ENCODE measurements around the gene TRPM2. TPM values are rescaled to one million over a fixed set of nuclear protein-coding genes. Genes with fewer than 3 reads are reported as not detected.
"Not testable (repeated sequence)": the region's sequence is repeated elsewhere in the genome, so short reads cannot be mapped to it uniquely, and the experiment has no call there.

Gene TRPM2
- total RNA-seq, 1 experiment from 2014 or later: not detected

GRCh38 chr21:44403106-44404020 is 49.9 kb downstream of the TRPM2 start:
- DNase-seq (ENCODE audit: low spot score): no peak
- in situ Hi-C loops (cut with HindIII; ENCODE audit: low sequenced_read_pairs): no loop called here

- in situ Hi-C loops (cut with HindIII; ENCODE audit: low sequenced_read_pairs); DNase-seq (ENCODE audit: low spot score): not testable (repeated sequence)
These were observed 51.1 kb downstream of the TRPM2 start for GRCh38 chr21:44404482-44404881.

- in situ Hi-C loops (cut with HindIII; ENCODE audit: low sequenced_read_pairs): no loop called here
- no peak for DNase-seq (ENCODE audit: low spot score)
These were observed 51.9 kb downstream of the TRPM2 start for GRCh38 chr21:44405091-44405947.

GRCh38 chr21:44405948-44406872 is 52.8 kb downstream of the TRPM2 start:
- no peak for DNase-seq (ENCODE audit: low spot score)
- in situ Hi-C loops (cut with HindIII; ENCODE audit: low sequenced_read_pairs): no loop called here

- in situ Hi-C loops (cut with HindIII; ENCODE audit: low sequenced_read_pairs): no loop called here
- no peak for DNase-seq (ENCODE audit: low spot score)
These were observed 53.5 kb downstream of the TRPM2 start for GRCh38 chr21:44406953-44407352.

DNA sequence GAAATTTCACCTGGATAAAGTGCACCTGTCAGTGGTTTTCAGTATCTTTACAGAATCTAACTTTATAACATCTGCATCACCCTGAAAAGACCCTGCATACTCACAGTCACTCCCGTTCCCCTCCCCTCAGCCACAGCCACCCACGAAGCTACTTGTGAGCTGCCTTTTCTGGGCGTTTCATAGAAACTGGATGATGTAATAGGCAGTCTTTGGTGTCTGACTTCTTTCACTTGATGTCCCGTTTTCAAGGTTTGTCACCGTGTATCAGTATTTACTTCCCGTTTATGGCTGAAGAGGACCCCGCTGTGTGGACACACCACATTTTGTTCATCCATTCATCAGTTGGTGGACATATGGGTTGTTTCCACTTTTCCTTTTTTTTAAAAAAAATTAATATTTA is 54.1 kb downstream of the TRPM2 start:
- in situ Hi-C loops (cut with HindIII; ENCODE audit: low sequenced_read_pairs): no loop called here
- no peak for DNase-seq (ENCODE audit: low spot score)

GRCh38 chr21:44408226-44408625 is 54.8 kb downstream of the TRPM2 start:
- in situ Hi-C loops (cut with HindIII; ENCODE audit: low sequenced_read_pairs): no loop called here
- DNase-seq (ENCODE audit: low spot score): no peak

GRCh38 chr21:44413566-44414290 is 60.3 kb downstream of the TRPM2 start:
- DNase-seq (ENCODE audit: low spot score): no peak
- in situ Hi-C loops (cut with HindIII; ENCODE audit: low sequenced_read_pairs): no loop called here

GRCh38 chr21:44414291-44415072 is 61.1 kb downstream of the TRPM2 start:
- DNase-seq (ENCODE audit: low spot score): peak; percentile 69

DNA sequence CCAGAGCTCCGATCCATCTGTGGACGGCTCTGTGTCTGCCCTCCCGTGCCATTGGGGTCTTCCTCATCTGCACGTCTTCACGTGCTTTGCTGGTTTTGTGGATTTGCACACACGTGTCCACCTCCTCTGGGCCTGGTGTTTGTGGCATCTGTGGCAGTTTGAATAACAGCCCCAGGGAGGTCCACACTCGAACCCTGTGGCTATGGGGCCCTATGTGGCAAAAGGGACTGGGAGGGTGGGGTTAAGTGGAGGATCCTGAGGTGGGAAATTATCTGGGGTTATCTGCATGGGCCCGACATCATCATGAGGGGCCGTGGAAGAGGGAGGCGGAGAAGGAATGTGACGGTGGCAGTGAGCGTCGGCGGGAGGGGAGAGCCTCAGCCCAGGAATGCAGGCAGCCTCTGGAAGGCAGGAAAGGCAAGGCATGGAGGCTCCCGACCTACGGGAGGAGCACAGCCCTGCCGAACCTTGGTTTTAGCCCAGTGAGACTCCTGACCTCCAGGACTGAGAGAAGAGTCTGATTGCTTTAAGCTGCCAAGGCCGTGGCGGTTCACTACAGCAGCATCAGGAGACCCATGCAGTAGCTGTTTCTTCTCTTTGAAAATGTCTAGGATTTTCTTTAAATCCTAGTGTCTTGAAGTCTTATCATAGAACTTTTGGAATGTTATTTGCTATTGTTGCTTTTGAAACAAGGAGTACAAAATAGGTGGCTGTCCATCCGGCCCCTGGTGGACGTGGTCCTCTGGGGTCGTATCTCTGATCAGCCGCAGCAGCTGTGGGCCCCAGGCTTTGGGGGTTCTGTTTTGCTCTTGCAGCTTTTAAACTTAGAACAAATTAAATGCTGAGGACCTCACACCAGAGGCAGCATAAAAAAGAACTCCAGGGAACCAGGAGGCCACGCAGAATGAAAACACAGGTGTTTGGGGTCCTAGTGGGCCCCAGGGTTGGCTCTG is 61.9 kb downstream of the TRPM2 start:
- DNase-seq (ENCODE audit: low spot score): no peak
- in situ Hi-C loops (cut with HindIII; ENCODE audit: low sequenced_read_pairs): no loop called here

More at GRCh38 chr21:44414291-44415072, 61.1 kb downstream of the TRPM2 start:
- in situ Hi-C loops (cut with HindIII; ENCODE audit: low sequenced_read_pairs): no loop called here

DNA sequence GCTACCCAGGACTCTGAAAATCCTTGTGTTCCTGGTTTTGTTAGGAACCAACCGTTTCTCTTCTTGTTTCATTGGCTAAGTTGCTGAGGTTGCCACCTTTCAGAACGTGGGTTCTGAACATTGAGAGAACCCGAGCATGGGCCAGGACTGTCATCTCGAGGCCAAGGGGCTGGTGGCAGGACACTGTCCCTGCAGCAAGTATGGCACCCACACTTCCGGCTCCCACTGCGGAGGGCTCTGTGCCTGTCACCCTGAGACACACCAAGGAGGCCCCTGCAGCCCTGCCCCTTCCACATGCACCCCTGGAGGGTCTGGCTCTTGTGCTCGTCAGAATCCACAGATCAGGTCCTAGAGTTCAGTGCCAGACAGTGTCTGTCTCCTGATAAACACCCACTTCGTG is 62.8 kb downstream of the TRPM2 start:
- in situ Hi-C loops (cut with HindIII; ENCODE audit: low sequenced_read_pairs): no loop called here
- no peak for DNase-seq (ENCODE audit: low spot score)

DNA sequence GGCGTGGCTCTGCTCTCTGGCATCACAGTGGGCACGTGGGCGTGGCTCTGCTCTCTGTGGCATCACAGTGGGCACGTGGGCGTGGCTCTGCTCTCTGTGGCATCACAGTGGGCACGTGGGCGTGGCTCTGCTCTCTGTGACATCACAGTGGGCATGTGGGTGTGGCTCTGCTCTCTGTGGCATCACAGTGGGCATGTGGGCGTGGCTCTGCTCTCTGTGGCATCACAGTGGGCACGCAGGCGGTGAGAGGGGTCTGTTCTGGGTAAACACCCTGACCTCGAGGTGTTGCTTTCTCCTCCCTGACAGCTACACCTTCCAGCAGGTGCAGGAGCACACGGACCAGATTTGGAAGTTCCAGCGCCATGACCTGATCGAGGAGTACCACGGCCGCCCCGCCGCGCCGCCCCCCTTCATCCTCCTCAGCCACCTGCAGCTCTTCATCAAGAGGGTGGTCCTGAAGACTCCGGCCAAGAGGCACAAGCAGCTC is 64.2 kb downstream of the TRPM2 start:
- DNase-seq (ENCODE audit: low spot score); in situ Hi-C loops (cut with HindIII; ENCODE audit: low sequenced_read_pairs): not testable (repeated sequence)

- in situ Hi-C loops (cut with HindIII; ENCODE audit: low sequenced_read_pairs): no loop called here
- no peak for DNase-seq (ENCODE audit: low spot score)
These were observed 64.9 kb downstream of the TRPM2 start for GRCh38 chr21:44418108-44418875.

- DNase-seq (ENCODE audit: low spot score): no peak
- in situ Hi-C loops (cut with HindIII; ENCODE audit: low sequenced_read_pairs): no loop called here
These were observed 65.4 kb downstream of the TRPM2 start for GRCh38 chr21:44418876-44419230.

DNA sequence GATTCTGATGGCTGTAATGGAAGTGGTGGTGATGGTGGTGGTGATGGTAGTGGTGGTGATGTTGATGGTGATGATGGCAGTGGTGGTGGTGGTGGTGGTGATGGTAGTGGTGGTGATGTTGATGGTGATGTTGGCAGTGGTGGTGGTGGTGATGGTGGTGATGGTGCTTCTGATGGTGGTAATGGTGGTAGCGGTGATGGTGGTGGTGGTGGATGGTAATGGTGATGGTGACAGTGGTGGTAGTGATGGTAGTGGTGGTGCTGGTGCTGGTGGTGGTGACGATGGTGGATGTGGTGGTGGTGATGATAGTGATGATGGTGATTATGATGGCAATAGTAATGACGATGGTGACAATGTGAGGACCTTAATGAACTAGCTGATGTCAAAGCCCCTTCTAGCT is 66.3 kb downstream of the TRPM2 start:
- in situ Hi-C loops (cut with HindIII; ENCODE audit: low sequenced_read_pairs): no loop called here
- DNase-seq (ENCODE audit: low spot score): no peak

Data from G401 (cell line).